ENCODE data around the gene CRELD2.
A peak's percentile ranks its signal among the peaks of the same experiment; 100 is the strongest.

CRELD2 gene

DNA sequence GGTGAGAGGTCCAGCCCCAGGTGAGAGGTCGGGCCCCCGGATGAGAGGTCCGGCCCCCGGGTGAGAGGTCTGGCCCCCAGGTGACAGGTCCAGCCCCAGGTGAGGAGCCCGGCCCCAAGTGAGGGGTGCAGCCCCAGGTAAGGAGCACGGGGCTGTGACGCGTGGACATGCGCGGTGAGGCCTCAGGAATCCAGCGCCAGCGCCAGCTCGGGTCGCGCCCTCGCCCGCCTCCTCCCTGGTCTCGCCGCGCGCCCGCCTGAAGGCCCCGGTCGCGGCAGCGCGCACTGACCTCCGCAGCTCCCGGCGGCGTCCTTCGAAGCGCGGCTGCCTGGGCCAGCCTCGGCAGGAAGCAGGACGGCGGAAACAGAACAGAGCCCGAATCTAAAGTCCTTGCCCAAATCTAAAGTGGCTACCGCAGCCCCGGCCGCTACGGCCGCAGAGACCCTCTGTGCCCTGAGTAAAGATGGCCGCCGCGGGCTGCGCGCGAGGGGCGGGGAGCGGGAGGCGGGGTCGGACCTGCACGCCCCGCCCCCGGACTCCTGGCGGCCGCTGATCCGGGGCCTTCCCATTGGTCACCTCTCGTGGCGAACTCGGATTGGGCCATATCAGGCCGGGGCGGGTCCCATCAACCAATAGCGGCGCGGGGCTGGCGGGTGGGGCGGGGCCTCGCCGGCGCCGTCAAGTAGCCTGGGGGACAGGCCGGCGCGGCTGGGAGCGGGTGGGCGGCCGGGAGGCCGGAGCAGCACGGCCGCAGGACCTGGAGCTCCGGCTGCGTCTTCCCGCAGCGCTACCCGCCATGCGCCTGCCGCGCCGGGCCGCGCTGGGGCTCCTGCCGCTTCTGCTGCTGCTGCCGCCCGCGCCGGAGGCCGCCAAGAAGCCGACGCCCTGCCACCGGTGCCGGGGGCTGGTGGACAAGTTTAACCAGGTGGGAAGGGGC is at the start of gene CRELD2, which contains the start of gene ALG12:
Gene CRELD2, plus strand, starts transcription at position 661 of the 937 bp plus-strand sequence. Its CDS starts 136 bp downstream, at position 797.
Gene ALG12, minus strand, starts transcription at position 465 of the 937 bp plus-strand sequence. CDS start 4,673 bp downstream, outside the sequence.
- peak; percentile 96 for DNase-seq (ENCODE audit: low read depth)

DNA sequence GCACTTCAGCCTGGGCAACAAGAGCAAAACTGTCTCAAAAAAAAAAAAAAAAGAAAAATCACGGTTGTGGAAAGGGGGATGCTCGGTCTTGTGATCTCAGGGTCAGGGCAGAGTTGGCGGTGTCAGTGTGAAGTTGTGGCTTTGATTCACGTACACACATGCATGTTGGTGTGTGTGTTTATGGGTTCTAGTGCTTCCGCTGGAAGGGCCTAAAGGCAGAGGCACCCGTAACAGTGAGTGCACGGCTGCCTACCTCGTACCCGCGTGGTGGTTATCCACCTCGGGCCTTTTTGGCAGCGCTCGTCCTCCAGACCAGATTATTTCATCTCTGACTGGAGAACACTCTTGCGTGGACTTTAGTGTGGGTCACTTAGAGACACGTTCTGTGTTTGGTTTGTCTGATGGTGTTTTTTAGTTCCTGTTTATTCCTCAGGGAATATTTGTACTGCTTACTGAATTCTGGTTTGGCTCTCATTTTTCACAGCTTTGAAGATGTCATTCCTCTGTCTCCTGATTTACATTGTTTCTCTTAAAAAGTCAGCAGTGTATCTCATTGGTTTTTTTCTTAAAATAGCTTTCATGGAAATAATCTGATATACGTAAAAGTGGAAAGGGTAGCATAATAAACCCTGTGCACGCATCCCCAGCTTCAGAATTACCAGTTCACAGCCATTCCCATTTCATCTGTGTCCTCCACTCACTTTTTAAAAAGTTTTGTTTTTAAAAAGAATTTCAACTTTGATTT is 49.2 kb upstream of the CRELD2 start:
- no peak for DNase-seq (ENCODE audit: low read depth)

DNA sequence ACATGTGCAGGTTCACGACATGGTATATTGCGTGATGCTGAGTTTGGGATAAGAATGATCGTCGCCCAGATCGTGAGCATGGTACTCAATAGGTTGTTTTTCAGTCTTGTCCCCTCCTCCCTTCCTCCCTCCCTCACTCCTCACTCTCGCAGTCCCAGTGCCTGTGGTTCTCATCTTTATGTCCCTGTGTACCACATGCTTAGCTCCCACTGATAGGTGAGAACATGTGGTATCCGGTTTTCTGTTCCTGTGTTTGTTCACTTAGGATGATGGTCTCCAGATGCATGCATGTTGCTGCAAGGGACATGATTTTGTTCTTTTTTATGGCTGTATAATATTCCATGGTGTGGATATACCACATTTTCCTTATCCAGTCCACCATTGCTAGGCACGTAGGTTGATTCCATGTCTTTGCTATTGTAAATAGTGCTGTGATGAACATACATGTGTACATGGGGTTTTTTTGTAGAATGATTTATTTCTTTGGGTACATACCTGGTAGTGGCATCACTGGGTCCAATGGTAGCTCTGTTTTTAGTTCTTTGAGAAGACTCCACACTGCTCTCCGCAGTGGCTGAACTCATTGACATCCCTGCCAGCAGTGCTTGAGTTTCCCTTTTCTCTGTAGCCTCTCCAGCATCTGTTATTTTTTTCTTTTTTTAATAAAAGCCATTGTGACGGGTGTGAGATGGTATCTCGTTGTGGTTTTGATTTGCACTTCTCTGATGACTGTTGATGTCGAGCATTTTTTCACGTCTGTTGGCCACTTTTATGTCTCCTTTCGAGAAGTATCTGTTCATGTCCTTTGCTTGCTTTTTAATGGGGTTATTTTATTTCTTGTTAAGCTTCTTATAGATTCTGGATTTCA is 48.4 kb upstream of the CRELD2 start:
- DNase-seq (ENCODE audit: low read depth), result no peak

GRCh38 chr22:49871482-49871881 is 47.0 kb upstream of the CRELD2 start:
- no peak for DNase-seq (ENCODE audit: low read depth)

DNA sequence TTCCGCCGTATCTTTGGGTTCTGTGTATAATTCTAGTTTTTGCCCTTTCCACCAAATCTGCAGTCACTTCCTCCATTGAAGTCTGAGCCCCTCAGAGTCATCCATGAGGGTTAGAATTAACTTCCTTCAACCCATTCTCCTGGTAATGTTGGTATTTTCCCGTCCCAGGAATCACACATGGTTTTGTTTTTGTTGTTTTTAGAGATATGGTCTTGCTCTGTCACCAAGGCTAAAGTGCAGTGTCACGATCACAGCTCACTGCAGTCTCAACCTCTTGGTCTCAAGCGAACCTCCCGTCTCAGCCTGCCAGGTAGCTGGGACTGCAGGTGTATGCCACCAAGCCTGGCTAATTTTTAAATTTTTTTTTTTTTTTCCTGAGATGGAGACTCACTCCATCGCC is 46.1 kb upstream of the CRELD2 start:
- DNase-seq (ENCODE audit: low read depth), result no peak

DNA sequence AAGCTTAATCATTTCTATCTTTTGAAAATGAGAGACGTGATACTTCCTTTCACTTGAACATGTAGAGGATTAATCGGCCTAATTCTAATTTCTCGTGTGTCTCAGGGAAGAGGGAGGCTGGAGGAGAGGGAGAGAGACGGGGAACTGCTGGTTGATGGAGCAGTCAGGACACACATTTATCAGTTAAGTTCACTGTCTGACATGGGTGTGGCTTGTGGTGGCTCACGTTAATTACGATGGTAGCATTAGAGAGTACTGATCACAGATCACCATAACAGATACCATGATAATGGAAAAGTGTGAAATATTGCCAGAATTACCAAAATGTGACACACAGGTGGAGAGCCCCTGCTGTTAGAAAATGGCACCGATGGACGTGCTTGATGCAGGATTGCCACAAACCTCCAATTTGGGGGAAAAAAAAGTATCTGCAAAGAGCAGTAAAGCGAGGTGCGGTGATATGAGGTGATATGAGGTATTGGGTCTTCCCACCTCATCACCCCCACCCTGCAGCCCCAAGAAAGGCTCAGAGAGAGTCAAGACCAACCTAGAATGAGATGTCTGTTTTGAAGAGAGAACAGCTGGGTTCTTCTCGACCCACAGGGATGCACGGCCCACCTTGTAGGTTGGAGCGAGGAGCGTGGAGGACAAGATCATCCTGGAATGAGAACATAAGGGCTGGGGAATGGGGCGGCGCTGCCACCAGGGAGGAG is 45.0 kb upstream of the CRELD2 start:
- DNase-seq (ENCODE audit: low read depth), result no peak

GRCh38 chr22:49877642-49878041 is 40.8 kb upstream of the CRELD2 start:
- no peak for DNase-seq (ENCODE audit: low read depth)

DNA sequence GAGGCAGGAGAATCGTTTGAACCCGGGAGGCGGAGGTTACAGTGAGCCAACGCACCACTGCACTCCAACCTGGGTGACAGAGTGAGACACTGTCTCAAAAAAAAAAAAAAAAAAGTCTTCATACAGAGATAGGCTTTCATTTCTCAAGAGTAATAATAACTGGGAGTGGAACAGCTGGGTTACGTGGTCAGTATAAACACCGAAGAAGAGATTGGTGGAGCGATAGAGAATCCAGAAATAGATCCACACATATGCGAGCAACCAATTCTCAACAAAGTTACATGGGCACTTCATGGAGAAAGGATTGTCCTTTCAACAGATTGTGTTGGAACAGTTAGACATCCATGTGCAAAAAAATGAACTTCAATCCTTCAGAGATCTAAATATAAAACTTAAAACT is 40.2 kb upstream of the CRELD2 start:
- DNase-seq (ENCODE audit: low read depth), result no peak

DNA sequence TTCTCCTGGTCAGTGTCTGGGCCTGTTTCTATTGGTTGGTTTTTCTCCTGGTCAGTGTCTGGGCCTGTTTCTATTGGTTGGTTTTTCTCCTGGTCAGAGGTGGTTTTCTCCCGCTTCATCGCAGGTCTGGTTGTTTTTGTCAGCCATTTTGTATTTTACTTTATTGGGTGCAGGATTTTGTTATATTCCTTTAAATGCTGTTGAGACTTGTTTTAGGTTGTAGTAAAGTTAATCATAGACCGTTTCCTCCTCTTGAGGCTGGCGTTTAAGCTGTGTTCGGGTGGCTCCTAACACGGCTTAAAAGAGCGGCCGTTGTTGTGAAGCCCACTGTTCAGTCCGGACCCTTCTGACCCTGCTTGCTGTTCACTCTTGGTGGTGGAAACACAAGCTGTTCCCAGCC is 38.6 kb upstream of the CRELD2 start:
- DNase-seq (ENCODE audit: low read depth), result no peak

DNA sequence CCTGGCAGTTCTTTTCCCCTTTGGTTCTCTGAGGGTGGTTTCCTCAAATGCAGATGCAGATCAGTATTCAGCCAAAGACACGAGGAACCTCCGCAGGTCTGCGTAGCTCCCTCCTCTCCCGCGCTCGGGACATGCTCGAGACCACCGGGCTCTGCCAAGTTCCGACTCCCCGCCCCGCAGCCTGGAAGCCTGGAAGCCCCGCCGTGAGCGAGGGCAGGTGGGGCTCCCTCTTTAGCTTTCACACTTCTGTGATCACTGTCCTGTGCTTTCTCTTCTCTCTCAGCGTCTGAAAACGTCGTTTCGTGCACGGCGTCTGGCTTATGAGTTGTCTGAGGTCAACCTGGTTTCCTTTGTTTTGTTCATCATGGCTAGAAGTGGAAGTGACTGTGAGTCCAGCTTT is 38.2 kb upstream of the CRELD2 start:
- DNase-seq (ENCODE audit: low read depth), result no peak

GRCh38 chr22:49881856-49882255 is 36.6 kb upstream of the CRELD2 start:
- DNase-seq (ENCODE audit: low read depth), result no peak

DNA sequence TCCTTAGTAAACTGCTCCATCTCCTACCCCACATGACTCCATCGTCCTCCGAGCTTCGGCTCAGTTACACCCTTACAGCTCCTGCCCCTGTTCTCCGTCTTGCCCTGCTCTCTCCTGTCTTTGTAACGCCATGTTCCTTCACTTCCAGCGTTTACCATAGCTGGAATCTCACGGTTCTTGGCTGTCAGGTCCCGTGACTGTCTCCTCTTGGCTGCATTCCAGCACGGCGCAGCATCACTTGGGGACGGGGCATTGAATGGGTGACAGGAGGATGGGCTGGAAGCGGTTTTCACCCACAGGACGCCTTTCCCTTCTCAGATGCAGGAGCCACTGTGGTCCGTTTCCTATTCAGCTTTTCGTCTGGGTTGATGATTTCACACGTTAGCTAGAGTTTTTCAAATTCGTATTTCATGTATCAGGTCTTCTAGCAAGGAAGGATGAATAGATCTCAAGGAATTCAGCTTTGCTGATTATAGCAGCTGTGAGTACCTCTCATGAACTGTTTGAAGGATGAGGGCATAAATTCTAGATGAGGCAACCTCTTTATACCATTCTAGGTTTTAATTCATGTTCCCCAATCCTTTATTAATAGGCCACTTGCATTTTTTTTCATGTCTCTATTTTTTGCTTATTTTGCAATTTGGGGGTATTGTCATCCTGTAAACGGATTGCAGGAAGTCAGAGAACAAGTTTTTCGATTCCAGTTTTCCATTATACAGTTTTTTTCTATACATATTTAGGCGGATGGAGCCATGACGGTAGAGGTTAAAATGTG is 35.7 kb upstream of the CRELD2 start:
- no peak for DNase-seq (ENCODE audit: low read depth)

- no peak for DNase-seq (ENCODE audit: low read depth)
Observed at GRCh38 chr22:49883294-49883640, 35.2 kb upstream of the CRELD2 start.

- DNase-seq (ENCODE audit: low read depth), result no peak
Observed at GRCh38 chr22:49884075-49884474, 34.4 kb upstream of the CRELD2 start.

- DNase-seq (ENCODE audit: low read depth), result no peak
Observed at GRCh38 chr22:49884503-49885260, 33.8 kb upstream of the CRELD2 start.

GRCh38 chr22:49885281-49885680 is 33.2 kb upstream of the CRELD2 start:
- DNase-seq (ENCODE audit: low read depth), result no peak

- no peak for DNase-seq (ENCODE audit: low read depth)
Observed at GRCh38 chr22:49885881-49886280, 32.6 kb upstream of the CRELD2 start.

DNA sequence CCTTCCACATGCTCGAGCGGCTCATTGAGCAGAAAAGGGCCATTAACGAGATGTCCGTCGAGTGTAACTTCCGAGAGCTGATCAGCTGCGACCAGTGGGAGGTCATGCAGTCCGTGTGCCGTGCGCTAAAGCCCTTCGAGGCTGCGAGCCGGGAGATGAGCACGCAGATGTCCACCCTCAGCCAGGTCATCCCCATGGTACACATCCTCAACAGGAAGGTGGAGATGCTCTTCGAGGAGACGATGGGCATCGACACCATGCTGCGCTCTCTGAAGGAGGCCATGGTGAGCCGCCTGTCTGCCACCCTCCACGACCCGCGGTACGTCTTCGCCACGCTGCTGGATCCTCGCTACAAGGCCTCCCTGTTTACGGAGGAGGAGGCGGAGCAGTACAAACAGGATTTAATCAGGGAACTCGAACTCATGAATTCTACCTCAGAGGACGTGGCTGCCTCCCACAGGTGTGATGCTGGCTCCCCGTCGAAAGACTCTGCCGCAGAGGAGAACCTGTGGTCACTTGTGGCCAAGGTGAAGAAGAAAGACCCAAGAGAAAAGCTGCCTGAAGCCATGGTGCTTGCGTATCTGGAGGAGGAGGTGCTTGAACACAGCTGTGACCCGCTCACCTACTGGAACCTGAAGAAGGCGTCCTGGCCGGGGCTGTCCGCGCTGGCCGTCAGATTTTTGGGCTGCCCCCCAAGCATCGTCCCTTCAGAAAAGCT is 31.9 kb upstream of the CRELD2 start:
- no peak for DNase-seq (ENCODE audit: low read depth)

DNA sequence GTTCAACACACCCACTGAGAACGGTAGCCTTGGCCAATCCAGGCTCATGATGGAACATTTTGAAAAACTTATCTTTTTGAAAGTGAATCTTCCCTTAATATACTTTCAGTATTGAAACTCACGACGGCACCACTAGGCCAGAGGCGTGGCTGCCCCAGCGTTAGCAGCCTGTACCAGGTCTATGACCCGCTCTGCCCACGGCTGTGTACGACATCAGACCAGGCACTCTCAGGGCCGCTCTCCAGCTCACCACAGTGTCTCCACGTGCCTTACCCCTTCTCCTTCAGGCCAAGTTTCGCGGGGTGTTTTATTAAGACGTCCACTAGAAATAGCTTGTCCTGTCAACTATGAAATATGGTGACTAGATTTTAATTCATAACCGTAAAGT is 31.4 kb upstream of the CRELD2 start:
- DNase-seq (ENCODE audit: low read depth), result no peak
